ENCODE results near the gene LRRC45.

GRCh38 chr17:81980122-81980521 lies 43.0 kb upstream of the LRRC45 start:
- TF ChIP-seq POLR2AphosphoS5 (IDR thresholded peaks at IDR 0.05; ENCODE audit: borderline replicate concordance, low read depth, low read length) (no peak), EZH2 (IDR thresholded peaks at IDR 0.05) (no peak), FOXP2 (optimal IDR thresholded peaks at IDR 0.05; ENCODE audit: control extremely low read depth, extremely low read length, insufficient read depth) (no peak)

Data from SK-N-MC (cell line).